Measurements from ENCODE around the gene ALDH3B1.

ALDH3B1 gene

DNA sequence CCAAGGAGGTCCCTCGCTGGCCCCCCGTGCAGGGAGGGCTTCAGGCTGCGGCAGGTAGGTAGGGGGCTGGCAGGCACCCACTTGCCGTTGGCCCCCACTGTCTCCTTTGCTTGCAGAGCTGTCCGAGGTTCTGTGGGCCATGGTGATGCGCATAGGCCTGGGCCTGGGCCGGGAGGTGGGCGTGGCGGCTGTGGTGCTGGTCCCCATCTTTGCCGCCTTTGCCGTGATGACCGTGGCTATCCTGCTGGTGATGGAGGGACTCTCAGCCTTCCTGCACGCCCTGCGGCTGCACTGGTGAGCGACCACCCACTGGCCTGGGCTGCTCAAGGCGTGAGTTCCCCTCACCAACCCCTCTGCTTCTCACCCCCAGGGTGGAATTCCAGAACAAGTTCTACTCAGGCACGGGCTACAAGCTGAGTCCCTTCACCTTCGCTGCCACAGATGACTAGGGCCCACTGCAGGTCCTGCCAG is 40.3 kb downstream of the ALDH3B1 start:
- TF ChIP-seq, protein P1, sequence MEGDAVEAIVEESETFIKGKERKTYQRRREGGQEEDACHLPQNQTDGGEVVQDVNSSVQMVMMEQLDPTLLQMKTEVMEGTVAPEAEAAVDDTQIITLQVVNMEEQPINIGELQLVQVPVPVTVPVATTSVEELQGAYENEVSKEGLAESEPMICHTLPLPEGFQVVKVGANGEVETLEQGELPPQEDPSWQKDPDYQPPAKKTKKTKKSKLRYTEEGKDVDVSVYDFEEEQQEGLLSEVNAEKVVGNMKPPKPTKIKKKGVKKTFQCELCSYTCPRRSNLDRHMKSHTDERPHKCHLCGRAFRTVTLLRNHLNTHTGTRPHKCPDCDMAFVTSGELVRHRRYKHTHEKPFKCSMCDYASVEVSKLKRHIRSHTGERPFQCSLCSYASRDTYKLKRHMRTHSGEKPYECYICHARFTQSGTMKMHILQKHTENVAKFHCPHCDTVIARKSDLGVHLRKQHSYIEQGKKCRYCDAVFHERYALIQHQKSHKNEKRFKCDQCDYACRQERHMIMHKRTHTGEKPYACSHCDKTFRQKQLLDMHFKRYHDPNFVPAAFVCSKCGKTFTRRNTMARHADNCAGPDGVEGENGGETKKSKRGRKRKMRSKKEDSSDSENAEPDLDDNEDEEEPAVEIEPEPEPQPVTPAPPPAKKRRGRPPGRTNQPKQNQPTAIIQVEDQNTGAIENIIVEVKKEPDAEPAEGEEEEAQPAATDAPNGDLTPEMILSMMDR (IDR thresholded peaks at IDR 0.05; ENCODE audit: insufficient read depth, low read length, missing control alignments) = no peak
- no peak for DNase-seq (ENCODE audit: low read depth, low spot score)
- ChIA-PET POLR2A (no interaction called here), CTCF (no interaction called here)
- no peak overlapping the region for H3K4me3 ChIP-seq (ENCODE audit: low read depth, low read length)

GRCh38 chr11:68051191-68052136 is 41.3 kb downstream of the ALDH3B1 start:
- POLR2A ChIA-PET = interaction anchor here (0.6 to 3.9 kb wide), 2 partner anchors 9 to 14 kb away, joined by 3 to 17 read pairs; no protein-coding TSS in a partner anchor
- CTCF ChIA-PET = interaction anchor here (1.6 kb wide), 1 partner anchor 9 kb away, joined by 5 read pairs; no protein-coding TSS in a partner anchor
- no peak overlapping the region for H3K4me3 ChIP-seq (ENCODE audit: low read depth, low read length)
- TF ChIP-seq, protein P1 (IDR thresholded peaks at IDR 0.05; ENCODE audit: insufficient read depth, low read length, missing control alignments) = no peak
- DNase-seq (ENCODE audit: low read depth, low spot score) = no peak

- H3K4me3 ChIP-seq (ENCODE audit: low read depth, low read length) = no peak overlapping the region
- CTCF ChIA-PET = interaction anchor here (1.6 kb wide), 1 partner anchor 9 kb away, joined by 5 read pairs; no protein-coding TSS in a partner anchor
- POLR2A ChIA-PET = interaction anchor here (0.6 to 3.9 kb wide), 3 partner anchors 9 to 15 kb away, joined by 3 to 17 read pairs (median 3); partner anchors contain the start of gene TCIRG1
- no peak for DNase-seq (ENCODE audit: low read depth, low spot score)
- TF ChIP-seq, protein P1 (IDR thresholded peaks at IDR 0.05; ENCODE audit: insufficient read depth, low read length, missing control alignments) = no peak
These were observed 42.2 kb downstream of the ALDH3B1 start for GRCh38 chr11:68052137-68052873.

DNA sequence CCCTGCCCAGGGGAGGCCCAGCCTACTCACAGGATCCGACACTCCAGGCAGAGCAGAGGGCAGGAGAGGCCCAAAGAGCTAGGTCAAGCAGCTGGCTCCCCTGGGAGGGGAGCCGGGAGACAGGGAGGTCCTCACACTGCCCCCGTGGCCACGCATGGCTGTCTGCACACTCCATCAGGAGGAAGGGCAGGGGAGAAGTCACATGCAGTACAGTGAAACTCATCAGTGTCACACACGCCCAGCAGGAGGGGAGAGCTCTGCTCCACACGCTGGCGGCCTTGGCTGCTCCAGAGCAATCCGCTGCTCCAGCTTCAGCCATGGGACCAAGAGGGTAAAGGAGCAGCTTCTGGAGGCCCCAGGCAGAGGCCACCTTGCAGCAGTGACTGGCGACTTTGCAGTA is 43.0 kb downstream of the ALDH3B1 start:
- ChIA-PET CTCF (interaction anchor here (1.6 kb wide), 1 partner anchor 10 kb away, joined by 5 read pairs; no protein-coding TSS in a partner anchor), POLR2A (interaction anchor here (3.9 kb wide), 1 partner anchor 10 kb away, joined by 17 read pairs; no protein-coding TSS in a partner anchor)
- TF ChIP-seq, protein P1 (IDR thresholded peaks at IDR 0.05; ENCODE audit: insufficient read depth, low read length, missing control alignments) = no peak
- DNase-seq (ENCODE audit: low read depth, low spot score) = no peak
- H3K4me3 ChIP-seq (ENCODE audit: low read depth, low read length) = no peak overlapping the region

- TF ChIP-seq, protein P1 (IDR thresholded peaks at IDR 0.05; ENCODE audit: insufficient read depth, low read length, missing control alignments) = no peak
- DNase-seq (ENCODE audit: low read depth, low spot score) = no peak
- POLR2A ChIA-PET = interaction anchor here (3.9 kb wide), 1 partner anchor 11 kb away, joined by 17 read pairs; no protein-coding TSS in a partner anchor
- H3K4me3 ChIP-seq (ENCODE audit: low read depth, low read length) = no peak overlapping the region
- CTCF ChIA-PET = interaction anchor here (1.2 kb wide), 1 partner anchor 11 kb away, joined by 4 read pairs; no protein-coding TSS in a partner anchor
These were observed 44.1 kb downstream of the ALDH3B1 start for GRCh38 chr11:68053981-68054812.
